Stimulated activated CD8-positive, alpha-beta memory T cell treated with anti-CD3 and anti-CD28 coated beads, Interleukin-12 subunit alpha, Interleukin-12 subunit beta, amount 100 ng/mL, for 24 hours (primary cell): ENCODE measurements around the gene LUZP4.
"Not testable (repeated sequence)": the region's sequence is repeated elsewhere in the genome, so short reads cannot be mapped to it uniquely, and the experiment has no call there.

Experiments used
- DNase-seq: peaks from one replicate; pipeline ENCODE4 v3.0.0-alpha.2; 2020; ENCODE audit errors: extremely low read depth

LUZP4 gene, protein sequence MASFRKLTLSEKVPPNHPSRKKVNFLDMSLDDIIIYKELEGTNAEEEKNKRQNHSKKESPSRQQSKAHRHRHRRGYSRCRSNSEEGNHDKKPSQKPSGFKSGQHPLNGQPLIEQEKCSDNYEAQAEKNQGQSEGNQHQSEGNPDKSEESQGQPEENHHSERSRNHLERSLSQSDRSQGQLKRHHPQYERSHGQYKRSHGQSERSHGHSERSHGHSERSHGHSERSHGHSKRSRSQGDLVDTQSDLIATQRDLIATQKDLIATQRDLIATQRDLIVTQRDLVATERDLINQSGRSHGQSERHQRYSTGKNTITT

DNA sequence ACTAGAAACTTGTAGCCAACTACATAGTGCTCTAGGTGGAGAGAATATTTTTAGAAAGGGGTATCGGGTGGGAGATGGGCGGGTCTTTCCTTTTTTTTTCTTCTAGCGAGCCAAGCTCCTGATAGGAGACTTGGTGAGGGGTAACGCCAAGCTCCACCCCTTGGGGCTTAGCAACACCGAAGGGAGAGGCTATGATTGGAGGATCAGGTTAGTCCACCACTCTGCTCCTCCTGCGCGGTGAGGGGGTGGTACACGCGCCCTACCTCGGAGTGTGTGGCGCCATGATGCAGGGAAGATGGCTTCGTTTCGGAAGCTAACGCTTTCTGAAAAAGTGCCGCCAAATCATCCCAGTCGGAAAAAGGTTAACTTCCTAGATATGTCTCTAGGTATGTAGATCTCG, at the start of gene LUZP4:
LUZP4 (plus strand) TSS at position 251 of the 400 bp plus-strand sequence; CDS start at position 296, 45 bp downstream.
- no peak for DNase-seq

- DNase-seq = no peak
These were observed 37.9 kb upstream of the LUZP4 start for GRCh38 chrX:115251458-115252233.

GRCh38 chrX:115255003-115255402, 34.5 kb upstream of the LUZP4 start:
- DNase-seq = no peak

DNA sequence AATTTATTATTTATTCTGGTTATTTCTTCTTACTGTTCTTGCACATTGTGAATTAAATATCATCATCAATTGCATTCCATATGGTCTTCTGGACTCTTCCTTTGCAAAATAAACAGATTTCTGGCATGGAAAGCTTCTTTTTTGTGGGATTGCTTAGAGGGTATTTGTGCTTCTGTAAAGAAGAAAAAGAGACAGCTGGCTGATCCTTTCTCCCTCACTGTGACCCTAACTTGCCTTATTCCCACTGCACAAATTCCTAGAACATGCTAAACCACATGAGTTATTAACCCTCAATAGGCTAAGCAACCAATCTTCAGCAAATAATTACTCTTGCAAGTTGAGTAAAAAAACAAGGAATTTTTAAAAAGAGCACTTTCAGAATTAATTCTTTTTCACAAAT, 31.8 kb upstream of the LUZP4 start:
- no peak for DNase-seq

GRCh38 chrX:115259238-115259875, 30.2 kb upstream of the LUZP4 start:
- DNase-seq = no peak

DNA sequence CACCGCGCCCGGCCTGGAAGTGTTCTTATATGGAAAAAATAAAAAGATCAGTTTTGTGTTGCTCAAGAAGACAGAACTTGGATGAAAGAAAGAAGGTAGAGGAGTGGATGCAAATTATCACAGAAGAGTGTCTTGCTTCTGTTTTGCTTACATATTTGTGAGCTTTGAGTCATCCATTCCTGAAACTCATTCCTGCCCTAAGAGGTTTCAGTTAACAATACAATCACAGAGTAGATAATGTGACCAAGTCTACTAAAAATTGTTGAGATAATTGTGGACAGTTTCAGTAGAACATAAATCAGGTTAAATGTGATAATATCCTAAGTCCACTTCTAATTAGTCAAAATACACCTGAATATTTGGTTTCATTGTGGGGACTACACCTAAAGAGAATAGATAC, 29.2 kb upstream of the LUZP4 start:
- no peak for DNase-seq

DNA sequence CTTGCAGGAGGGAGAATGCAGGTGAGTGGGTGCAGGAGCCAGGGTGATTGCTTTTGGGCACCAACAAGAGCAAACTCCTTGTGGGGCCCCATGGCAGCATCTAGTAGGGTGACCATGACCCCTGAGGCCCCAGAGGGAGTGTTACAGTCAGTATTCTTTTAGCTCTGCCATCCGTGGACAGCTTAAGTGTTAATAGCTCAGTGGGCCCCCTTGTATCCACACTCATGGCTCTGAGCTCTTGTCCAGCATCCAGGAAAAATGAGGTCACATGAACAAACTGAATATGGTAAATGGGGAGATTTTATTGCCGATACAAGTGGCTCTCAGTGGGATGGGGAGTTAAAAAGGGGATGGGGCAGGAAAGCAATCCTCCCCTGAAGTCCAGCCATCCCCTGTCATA, 28.4 kb upstream of the LUZP4 start:
- no peak for DNase-seq

- no peak for DNase-seq
These were observed 25.5 kb upstream of the LUZP4 start for GRCh38 chrX:115264009-115264408.

GRCh38 chrX:115266300-115266699, 23.2 kb upstream of the LUZP4 start:
- no peak for DNase-seq

DNA sequence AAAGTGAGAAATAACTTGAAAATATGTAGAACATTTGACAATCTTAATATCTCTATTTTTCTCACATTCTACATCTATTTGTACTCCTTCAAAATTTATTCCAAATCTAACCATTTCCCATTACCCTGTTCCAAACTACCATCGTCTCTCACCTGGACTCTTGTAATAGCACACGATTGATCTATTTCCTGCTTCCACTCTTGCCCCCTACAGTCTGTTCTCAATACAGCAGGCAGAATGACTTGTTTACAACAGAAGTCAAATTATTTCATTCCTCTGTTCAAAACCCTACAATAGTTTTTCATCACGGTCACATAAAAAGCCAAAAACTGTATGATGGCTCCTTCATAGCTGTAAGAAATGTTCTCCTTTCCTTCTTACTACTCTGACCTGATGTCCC, 21.1 kb upstream of the LUZP4 start:
- no peak for DNase-seq

DNA sequence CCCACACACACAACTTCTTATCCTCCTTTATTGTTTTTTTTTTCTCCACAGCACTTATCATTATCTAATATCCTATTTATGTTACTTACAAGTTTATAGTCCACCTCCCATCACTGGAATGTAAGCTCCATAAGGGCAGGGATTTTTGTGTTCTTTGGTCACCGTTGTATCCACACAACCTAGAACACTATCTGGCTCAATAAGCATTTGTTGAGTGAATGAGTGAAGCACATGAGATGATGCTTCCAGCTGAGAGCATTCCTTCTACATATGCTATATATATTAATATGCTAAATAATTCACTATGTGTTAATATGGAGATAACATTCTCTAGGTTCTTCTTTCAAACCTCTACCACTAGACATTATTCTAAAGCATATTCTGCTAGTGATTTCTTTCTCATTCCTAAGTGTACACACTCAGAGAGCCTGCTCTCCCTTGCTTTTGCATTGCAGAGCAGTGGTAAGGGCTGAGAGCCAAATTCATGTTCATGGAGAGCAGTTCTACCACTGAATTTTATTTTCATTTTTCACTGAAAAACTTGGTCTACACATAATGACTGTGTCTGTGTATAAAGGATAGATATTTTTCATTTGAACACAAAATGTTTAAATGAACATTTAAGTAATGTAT, 20.3 kb upstream of the LUZP4 start:
- DNase-seq = no peak

DNA sequence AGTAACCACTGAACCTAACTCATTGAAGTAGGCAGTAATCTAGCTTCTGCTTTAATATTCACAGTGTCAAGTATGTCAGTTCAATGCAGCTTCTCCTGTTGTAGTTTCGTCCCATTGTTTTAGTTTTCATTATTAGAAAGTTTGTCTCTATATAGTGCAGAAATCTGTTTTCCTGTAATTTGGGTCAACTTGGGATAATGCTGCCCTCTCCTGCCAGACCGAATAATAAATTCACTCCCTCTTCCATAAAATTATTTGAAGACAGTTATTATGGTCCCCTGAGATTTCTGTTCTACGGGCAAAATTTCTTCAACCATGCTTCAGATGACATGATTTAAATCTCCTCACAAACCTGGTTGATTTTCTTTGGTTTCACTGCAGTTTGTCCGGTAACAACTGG, 4.6 kb upstream of the LUZP4 start:
- DNase-seq = no peak

DNA sequence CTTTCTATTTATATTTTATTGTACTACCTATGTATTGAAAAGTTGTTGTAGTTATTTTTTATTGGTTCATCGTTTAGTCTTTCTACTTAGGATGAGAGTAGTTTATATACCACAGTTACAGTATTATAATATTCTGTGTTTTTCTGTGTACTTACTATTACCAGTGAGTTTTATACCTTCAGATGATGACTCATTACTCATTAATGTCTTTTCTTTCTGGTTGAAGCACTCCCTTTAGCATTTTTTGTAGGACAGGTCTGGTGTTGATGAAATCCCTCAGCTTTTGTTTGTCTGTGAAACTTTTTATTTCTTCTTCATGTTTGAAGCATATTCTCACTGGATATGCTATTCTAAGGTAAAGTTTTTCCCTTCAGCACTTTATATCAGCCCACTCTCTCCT, 7.7 kb downstream of the LUZP4 start:
- no peak for DNase-seq

GRCh38 chrX:115311139-115311538, 21.6 kb downstream of the LUZP4 start:
- DNase-seq = no peak

- no peak for DNase-seq
These were observed 22.1 kb downstream of the LUZP4 start for GRCh38 chrX:115311601-115312001.

- DNase-seq = no peak
These were observed 28.6 kb downstream of the LUZP4 start for GRCh38 chrX:115318139-115318538.

DNA sequence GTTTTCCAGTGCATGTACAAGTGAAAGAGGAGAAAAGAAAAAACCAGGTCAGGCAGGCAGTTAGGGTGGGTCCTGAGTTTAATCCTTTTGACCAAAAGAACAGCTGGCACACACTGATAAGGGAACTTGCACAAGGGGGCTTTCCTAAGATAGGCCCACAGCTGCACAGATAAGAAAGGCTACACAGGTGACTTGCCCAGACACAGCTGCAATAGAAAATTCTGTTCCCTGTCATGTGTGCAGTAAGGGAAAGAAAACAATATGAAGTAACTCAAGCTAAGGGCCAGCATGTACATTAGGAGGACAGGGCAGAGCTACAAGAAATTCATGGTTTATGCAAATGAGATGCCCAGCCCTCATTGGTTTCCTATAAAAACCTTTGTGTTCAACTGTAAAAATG, 32.9 kb downstream of the LUZP4 start:
- DNase-seq = no peak

- DNase-seq = no peak
These were observed 34.7 kb downstream of the LUZP4 start for GRCh38 chrX:115324194-115324593.

GRCh38 chrX:115329282-115329681, 39.8 kb downstream of the LUZP4 start:
- DNase-seq = not testable (repeated sequence)

GRCh38 chrX:115330498-115331168, 41.1 kb downstream of the LUZP4 start:
- no peak for DNase-seq

DNA sequence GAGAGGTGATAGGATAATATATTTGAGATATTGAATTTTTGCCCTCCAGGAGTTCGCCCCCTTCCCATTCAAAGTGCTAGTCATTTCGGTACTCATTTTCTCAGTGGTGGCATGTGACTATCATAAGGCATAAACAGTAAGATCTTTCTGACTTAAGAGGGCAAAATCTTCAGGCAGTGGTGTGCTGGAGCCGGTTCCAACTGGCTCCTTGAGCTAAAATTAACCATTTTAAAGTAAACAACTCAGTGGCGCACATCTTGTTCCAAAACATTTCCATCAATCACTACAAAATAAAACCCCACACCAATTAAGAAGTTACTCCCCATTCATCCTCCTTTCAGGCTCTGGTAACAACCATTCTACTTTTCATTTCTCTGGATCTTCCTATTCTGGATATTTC, 43.3 kb downstream of the LUZP4 start:
- DNase-seq = no peak

GRCh38 chrX:115333446-115333845, 43.9 kb downstream of the LUZP4 start:
- no peak for DNase-seq
